Sigmoid colon (tissue), 4 donors: ENCODE data around the gene MTPN.

Source experiments
- CTCF ChIP-seq, 4 experiments: fragments of 450-650 bp in 3 of 4; fragments of 200-600 bp in 1 of 4; IDR thresholded peaks; one replicate each; pipeline ENCODE4 v1.5.1; 2016 to 2019; ENCODE audit warnings: antibody characterized with exemption in 4 of 4, mild to moderate bottlenecking in 3 of 4, moderate library complexity in 2 of 4
- EP300 ChIP-seq, 4 donors: sonication (generic); formaldehyde crosslinking; IDR thresholded peaks; one replicate each; pipeline ENCODE4 v1.6.1; 2017; ENCODE audit warnings: antibody characterized with exemption in 4 of 4
- POLR2A ChIP-seq, 2 donors: fragments of 450-650 bp; IDR thresholded peaks; one replicate each; pipeline ENCODE4 v1.6.1; 2016; ENCODE audit warnings: antibody characterized with exemption in 2 of 2, mild to moderate bottlenecking in 2 of 2, moderate library complexity in 2 of 2
- POLR2AphosphoS5 ChIP-seq, 4 donors: sonication (generic); formaldehyde crosslinking; IDR thresholded peaks; one replicate each; pipeline ENCODE4 v1.6.1; 2017; ENCODE audit warnings: antibody characterized with exemption in 4 of 4

- TF ChIP-seq POLR2AphosphoS5 (IDR thresholded peaks at IDR 0.05) (no peak), POLR2A (IDR thresholded peaks at IDR 0.05) (no peak), CTCF (IDR thresholded peaks at IDR 0.05) (no peak), EP300 (IDR thresholded peaks at IDR 0.05) (no peak)
Measured at GRCh38 chr7:135966341-135967043, 10.7 kb downstream of the MTPN start.
